ENCODE data around the gene CASP10.
"Not testable (repeated sequence)": the region's sequence is repeated elsewhere in the genome, so short reads cannot be mapped to it uniquely, and the experiment has no call there.

The CASP10 gene

GRCh38 chr2:201231781-201232466 is 49.0 kb downstream of the CASP10 start:
- H3K4me3 ChIP-seq (ENCODE audit: low read depth, low read length): no peak overlapping the region

GRCh38 chr2:201232467-201232815 is 49.5 kb downstream of the CASP10 start:
- H3K4me3 ChIP-seq (ENCODE audit: low read depth, low read length): no peak overlapping the region

- H3K4me3 ChIP-seq (ENCODE audit: low read depth, low read length): peak overlapping the region; percentile 21
Observed at GRCh38 chr2:201233192-201233811, 50.4 kb downstream of the CASP10 start.

- H3K4me3 ChIP-seq (ENCODE audit: low read depth, low read length): peak overlapping the region; percentile 21
Observed at GRCh38 chr2:201233812-201234662, 51.1 kb downstream of the CASP10 start.

GRCh38 chr2:201234663-201235135 is 51.8 kb downstream of the CASP10 start:
- H3K4me3 ChIP-seq (ENCODE audit: low read depth, low read length): no peak overlapping the region

- no peak overlapping the region for H3K4me3 ChIP-seq (ENCODE audit: low read depth, low read length)
Observed at GRCh38 chr2:201235860-201236811, 53.2 kb downstream of the CASP10 start.

GRCh38 chr2:201237486-201238123 is 54.7 kb downstream of the CASP10 start:
- no peak overlapping the region for H3K4me3 ChIP-seq (ENCODE audit: low read depth, low read length)

- not testable (repeated sequence) for H3K4me3 ChIP-seq (ENCODE audit: low read depth, low read length)
Observed at GRCh38 chr2:201239167-201239935, 56.4 kb downstream of the CASP10 start.

GRCh38 chr2:201242571-201243277 is 59.8 kb downstream of the CASP10 start:
- H3K4me3 ChIP-seq (ENCODE audit: low read depth, low read length): no peak overlapping the region

- H3K4me3 ChIP-seq (ENCODE audit: low read depth, low read length): no peak overlapping the region
Observed at GRCh38 chr2:201244829-201245228, 61.9 kb downstream of the CASP10 start.

- no peak overlapping the region for H3K4me3 ChIP-seq (ENCODE audit: low read depth, low read length)
Observed at GRCh38 chr2:201246280-201246679, 63.3 kb downstream of the CASP10 start.

- H3K4me3 ChIP-seq (ENCODE audit: low read depth, low read length): no peak overlapping the region
Observed at GRCh38 chr2:201248288-201248844, 65.4 kb downstream of the CASP10 start.

- no peak overlapping the region for H3K4me3 ChIP-seq (ENCODE audit: low read depth, low read length)
Observed at GRCh38 chr2:201249889-201250288, 66.9 kb downstream of the CASP10 start.

GRCh38 chr2:201250741-201251140 is 67.8 kb downstream of the CASP10 start:
- no peak overlapping the region for H3K4me3 ChIP-seq (ENCODE audit: low read depth, low read length)

GRCh38 chr2:201254081-201254730 is 71.3 kb downstream of the CASP10 start:
- no peak overlapping the region for H3K4me3 ChIP-seq (ENCODE audit: low read depth, low read length)

- H3K4me3 ChIP-seq (ENCODE audit: low read depth, low read length): no peak overlapping the region
Observed at GRCh38 chr2:201255408-201256033, 72.6 kb downstream of the CASP10 start.

- H3K4me3 ChIP-seq (ENCODE audit: low read depth, low read length): no peak overlapping the region
Observed at GRCh38 chr2:201256082-201256481, 73.1 kb downstream of the CASP10 start.

Measured in iPS-11a (cell line).